ENCODE results near the gene SLC17A7.

DNA sequence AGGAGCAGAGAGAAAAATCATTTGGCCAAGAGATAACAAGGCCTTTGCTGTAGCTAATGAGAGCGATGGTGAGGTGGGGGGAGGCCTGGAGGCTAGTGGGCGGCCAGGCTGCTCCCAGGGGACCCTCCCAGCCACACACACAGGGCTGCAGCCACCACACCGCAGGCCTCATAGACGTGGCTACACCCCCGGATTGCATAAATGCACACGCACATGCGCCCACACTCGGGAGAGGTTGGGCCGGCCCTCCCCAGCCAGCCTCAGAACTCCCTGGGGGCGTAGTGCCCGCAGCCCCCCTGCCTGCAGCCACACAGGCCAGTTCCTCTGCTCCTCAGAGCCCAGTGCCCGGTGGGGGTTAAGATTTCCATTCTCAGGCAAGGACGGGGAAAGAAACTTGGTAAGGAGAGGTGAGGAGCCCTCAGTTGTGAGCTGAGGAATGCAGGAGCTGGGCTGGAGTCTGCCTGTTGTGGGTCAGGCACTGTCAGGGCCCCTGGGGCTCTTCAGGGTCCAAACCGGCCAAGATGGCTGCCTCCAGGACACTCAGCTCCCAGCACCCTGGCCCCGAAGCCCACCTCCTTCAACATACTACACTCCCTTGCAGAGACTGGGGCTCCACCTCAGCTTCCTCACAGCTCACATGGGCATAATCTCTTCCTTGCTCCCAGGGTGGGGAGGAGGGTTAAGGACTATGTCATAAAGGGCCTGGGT lies 26.1 kb downstream of the SLC17A7 start:
- TF ChIP-seq, protein P1, sequence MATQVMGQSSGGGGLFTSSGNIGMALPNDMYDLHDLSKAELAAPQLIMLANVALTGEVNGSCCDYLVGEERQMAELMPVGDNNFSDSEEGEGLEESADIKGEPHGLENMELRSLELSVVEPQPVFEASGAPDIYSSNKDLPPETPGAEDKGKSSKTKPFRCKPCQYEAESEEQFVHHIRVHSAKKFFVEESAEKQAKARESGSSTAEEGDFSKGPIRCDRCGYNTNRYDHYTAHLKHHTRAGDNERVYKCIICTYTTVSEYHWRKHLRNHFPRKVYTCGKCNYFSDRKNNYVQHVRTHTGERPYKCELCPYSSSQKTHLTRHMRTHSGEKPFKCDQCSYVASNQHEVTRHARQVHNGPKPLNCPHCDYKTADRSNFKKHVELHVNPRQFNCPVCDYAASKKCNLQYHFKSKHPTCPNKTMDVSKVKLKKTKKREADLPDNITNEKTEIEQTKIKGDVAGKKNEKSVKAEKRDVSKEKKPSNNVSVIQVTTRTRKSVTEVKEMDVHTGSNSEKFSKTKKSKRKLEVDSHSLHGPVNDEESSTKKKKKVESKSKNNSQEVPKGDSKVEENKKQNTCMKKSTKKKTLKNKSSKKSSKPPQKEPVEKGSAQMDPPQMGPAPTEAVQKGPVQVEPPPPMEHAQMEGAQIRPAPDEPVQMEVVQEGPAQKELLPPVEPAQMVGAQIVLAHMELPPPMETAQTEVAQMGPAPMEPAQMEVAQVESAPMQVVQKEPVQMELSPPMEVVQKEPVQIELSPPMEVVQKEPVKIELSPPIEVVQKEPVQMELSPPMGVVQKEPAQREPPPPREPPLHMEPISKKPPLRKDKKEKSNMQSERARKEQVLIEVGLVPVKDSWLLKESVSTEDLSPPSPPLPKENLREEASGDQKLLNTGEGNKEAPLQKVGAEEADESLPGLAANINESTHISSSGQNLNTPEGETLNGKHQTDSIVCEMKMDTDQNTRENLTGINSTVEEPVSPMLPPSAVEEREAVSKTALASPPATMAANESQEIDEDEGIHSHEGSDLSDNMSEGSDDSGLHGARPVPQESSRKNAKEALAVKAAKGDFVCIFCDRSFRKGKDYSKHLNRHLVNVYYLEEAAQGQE (IDR thresholded peaks at IDR 0.05; ENCODE audit: insufficient read depth in 1 of 2, low read depth in 2 of 2, low read length in 2 of 2), result no peak
- TF ChIP-seq POLR2AphosphoS5 (IDR thresholded peaks at IDR 0.05; ENCODE audit: low read depth, low read length), result no peak

Measured in PFSK-1 (cell line).